Neural crest cell (in vitro differentiated cells): ENCODE data around the gene RBM44. TPM values are rescaled to one million over a fixed set of nuclear protein-coding genes. Genes with fewer than 3 reads are reported as not detected.

Source experiments
- DNase-seq: peaks from one replicate; pipeline ENCODE4 v3.0.0; 2021; ENCODE audit warnings: low read depth, mixed read lengths, low spot score
- H3K27ac Mint-ChIP-seq: one replicate; pipeline ENCODE4 v1.8.0; 2021; ENCODE audit warnings: mild to moderate bottlenecking, mixed read lengths; ENCODE audit not compliant: unreplicated experiment
- H3K27me3 Mint-ChIP-seq: 2 replicates; pipeline ENCODE4 v1.8.0; 2021; ENCODE audit warnings: low read depth, mild to moderate bottlenecking, mixed read lengths
- H3K36me3 Mint-ChIP-seq: 2 replicates; pipeline ENCODE4 v1.8.0; 2021; ENCODE audit warnings: low read depth, mild to moderate bottlenecking, mixed read lengths
- H3K4me1 Mint-ChIP-seq: 2 replicates; pipeline ENCODE4 v1.8.0; 2021; ENCODE audit warnings: mixed read lengths
- H3K4me3 Mint-ChIP-seq: one replicate; pipeline ENCODE4 v1.8.0; 2021; ENCODE audit warnings: mild to moderate bottlenecking, mixed read lengths
- H3K9me3 Mint-ChIP-seq: 2 replicates; pipeline ENCODE4 v1.8.0; 2021; ENCODE audit warnings: mixed read lengths
- CTCF ChIP-seq: fragments of 200-600 bp; sonication (generic); conservative IDR thresholded peaks from 2 replicates; pipeline ENCODE4 v1.5.0; 2021; ENCODE audit warnings: antibody characterized with exemption, mild to moderate bottlenecking
- total RNA-seq: library from RNA; stranded (reverse); gene quantifications from 2 replicates; pipeline ENCODE4 v1.2.1, GENCODE V29; 2021

Gene RBM44
- total RNA-seq, 1 donor from 2014 or later = 0.42 TPM

GRCh38 chr2:237791977-237792727 is 6.4 kb upstream of the RBM44 start:
- peaks cover 15% of the 10 kb centered on the region for H3K36me3 Mint-ChIP-seq
- no peak for DNase-seq
- H3K4me3 Mint-ChIP-seq = no peak overlapping the region
- peak; percentile 43 for TF ChIP-seq CTCF
- peaks cover 5% of the 10 kb centered on the region for H3K9me3 Mint-ChIP-seq
- H3K27me3 Mint-ChIP-seq = no peaks in the 10 kb centered on the region
- no peaks in the 10 kb centered on the region for H3K4me1 Mint-ChIP-seq
- no peak overlapping the region for H3K27ac Mint-ChIP-seq

- H3K9me3 Mint-ChIP-seq = peaks cover 8% of the 10 kb centered on the region
- no peaks in the 10 kb centered on the region for H3K27me3 Mint-ChIP-seq
These were observed 1.3 kb upstream of the RBM44 start for GRCh38 chr2:237797253-237797652.

DNA sequence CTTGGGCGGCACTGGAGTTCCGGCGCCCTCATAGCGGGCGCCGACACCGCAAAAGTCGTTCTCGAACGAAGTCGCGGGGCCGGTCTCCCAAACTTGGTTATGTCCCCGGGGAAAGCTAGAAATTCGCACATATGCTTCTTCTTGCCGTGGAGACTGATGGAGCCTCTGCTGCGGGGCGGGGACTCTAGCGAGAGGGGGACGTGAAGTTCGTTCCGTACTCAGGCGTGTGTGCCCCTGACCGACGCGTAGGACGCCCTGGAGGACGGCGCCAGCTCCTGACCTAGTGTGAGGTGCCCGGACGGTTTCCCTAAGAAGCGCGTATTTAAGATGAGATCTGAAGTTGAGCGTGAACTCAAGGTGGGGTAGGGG is 465 bp downstream of the RBM44 start:
- H3K4me1 Mint-ChIP-seq = no peaks in the 10 kb centered on the region
- no peak for DNase-seq
- H3K9me3 Mint-ChIP-seq = peaks cover 8% of the 10 kb centered on the region
- no peaks in the 10 kb centered on the region for H3K27me3 Mint-ChIP-seq
- TF ChIP-seq CTCF = no peak
- no peak overlapping the region for H3K4me3 Mint-ChIP-seq
- H3K36me3 Mint-ChIP-seq = peaks cover 14% of the 10 kb centered on the region
- H3K27ac Mint-ChIP-seq = no peak overlapping the region

More at GRCh38 chr2:237797253-237797652, 1.3 kb upstream of the RBM44 start:
- TF ChIP-seq CTCF = no peak
- no peak for DNase-seq
- H3K4me3 Mint-ChIP-seq = no peak overlapping the region
- H3K27ac Mint-ChIP-seq = no peak overlapping the region
- H3K4me1 Mint-ChIP-seq = no peaks in the 10 kb centered on the region
- peaks cover 14% of the 10 kb centered on the region for H3K36me3 Mint-ChIP-seq

DNA sequence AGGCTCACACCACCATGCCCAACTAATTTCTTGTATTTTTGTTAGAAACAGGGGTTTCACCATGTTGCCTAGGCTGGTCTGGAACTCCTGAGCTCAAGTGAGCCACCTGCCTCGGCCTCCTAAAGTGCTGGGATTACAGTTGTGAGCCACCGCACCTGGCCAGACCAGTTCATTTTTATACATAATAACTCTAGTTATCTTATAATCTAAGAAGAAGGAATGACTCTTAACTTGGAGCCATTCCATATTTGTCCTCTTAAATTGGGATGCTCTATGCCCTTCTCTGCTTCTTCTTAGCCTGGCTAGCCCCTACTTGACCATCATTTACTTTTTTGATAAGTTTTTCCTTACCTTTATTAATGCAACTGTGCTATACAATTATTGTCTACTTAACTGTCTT is 2.9 kb downstream of the RBM44 start:
- no peak for TF ChIP-seq CTCF
- Mint-ChIP-seq H3K36me3 (peaks cover 14% of the 10 kb centered on the region), H3K9me3 (peaks cover 8% of the 10 kb centered on the region), H3K27me3 (no peaks in the 10 kb centered on the region), H3K4me3 (no peak overlapping the region), H3K27ac (no peak overlapping the region), H3K4me1 (no peaks in the 10 kb centered on the region)
- no peak for DNase-seq

DNA sequence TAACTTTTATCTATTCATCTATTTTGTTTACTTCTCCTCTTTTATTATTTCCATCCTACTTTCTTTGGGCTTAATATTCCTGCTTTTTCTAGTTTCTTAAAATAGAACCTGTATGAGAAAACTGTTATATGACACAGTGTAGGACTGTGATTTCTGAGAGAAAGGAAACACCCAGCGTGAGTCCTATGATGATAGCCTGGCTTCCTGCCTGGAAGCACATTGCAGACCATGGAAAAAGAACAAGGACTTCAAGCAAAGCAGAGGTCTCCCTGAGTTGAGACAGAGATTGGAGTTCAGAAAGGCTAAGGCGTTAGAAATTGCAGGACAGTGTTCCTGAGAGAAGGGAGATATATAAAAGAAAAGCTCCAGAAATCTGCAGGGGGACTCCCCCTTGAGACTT is 7.8 kb downstream of the RBM44 start:
- DNase-seq = no peak
- no peaks in the 10 kb centered on the region for H3K36me3 Mint-ChIP-seq
- peaks cover 8% of the 10 kb centered on the region for H3K27me3 Mint-ChIP-seq
- H3K9me3 Mint-ChIP-seq = no peaks in the 10 kb centered on the region
- no peaks in the 10 kb centered on the region for H3K4me1 Mint-ChIP-seq
- no peak overlapping the region for H3K27ac Mint-ChIP-seq
- H3K4me3 Mint-ChIP-seq = no peak overlapping the region
- TF ChIP-seq CTCF = no peak
